SK-N-SH (cell line): ENCODE measurements around the gene HYCC1. TPM values are rescaled to one million over a fixed set of nuclear protein-coding genes. Genes with fewer than 3 reads are reported as not detected.

ENCODE experiments used
- CTCF ChIA-PET: fragments of 300-600, 350-600 bp; formaldehyde crosslinking; extraction: SDS; loops from one replicate; lab custom pipeline; 2021; lab: Yijun Ruan, JAX
- POLR2A ChIA-PET: fragments of 350-600 bp; sonication (Branson Sonifier 250); formaldehyde crosslinking; extraction: SDS; loops from one replicate; lab custom pipeline; 2020; ENCODE audit warnings: antibody characterized with exemption, inconsistent platforms; lab: Yijun Ruan, JAX
- DNase-seq: peaks from one replicate; pipeline ENCODE4 v3.0.0; 2012
- H2AFZ ChIP-seq: fragments of 200-600 bp; sonication (generic); 2 replicates; pipeline ENCODE4 v1.8.1; 2016; ENCODE audit warnings: antibody characterized with exemption, mild to moderate bottlenecking, low read depth
- H3F3A ChIP-seq: fragments of 200-600 bp; sonication (generic); replicated peaks from 2 replicates; pipeline ENCODE3; 2016; ENCODE audit warnings: antibody characterized with exemption, mild to moderate bottlenecking; ENCODE audit not compliant: insufficient read depth
- H3K27ac ChIP-seq, 2 experiments: fragments of 200-500 bp in 1 of 2; fragments of 200-600 bp in 1 of 2; sonication (Bioruptor generic) in 1 of 2; sonication (generic), shearing (Covaris generic) in 1 of 2; 2 replicates each; pipeline versions ENCODE4 v1.5.1 to v1.6.1; 2014 to 2016; ENCODE audit warnings: low read depth in 2 of 2, inconsistent platforms in 1 of 2, low read length in 1 of 2, mild to moderate bottlenecking in 1 of 2, mixed read lengths in 1 of 2
- H3K27me3 ChIP-seq: fragments of 200-600 bp; sonication (generic), shearing (Covaris generic); 2 replicates; pipeline ENCODE4 v1.6.1; 2016; ENCODE audit warnings: mixed run types; ENCODE audit not compliant: insufficient read depth
- H3K36me3 ChIP-seq, 2 experiments: fragments of 200-500 bp in 1 of 2; fragments of 200-600 bp in 1 of 2; sonication (Bioruptor generic) in 1 of 2; sonication (generic) in 1 of 2; replicated peaks in 1 of 2; 2 replicates each; pipeline versions ENCODE3 to v1.5.1; 2014 to 2016; ENCODE audit warnings: low read length in 1 of 2, mild to moderate bottlenecking in 1 of 2; ENCODE audit not compliant: insufficient read depth in 2 of 2, control insufficient read depth in 1 of 2
- H3K4me1 ChIP-seq, 2 experiments: fragments of 200-500 bp in 1 of 2; fragments of 200-600 bp in 1 of 2; sonication (Bioruptor generic) in 1 of 2; sonication (generic), shearing (Covaris generic) in 1 of 2; 2 replicates each; pipeline versions ENCODE4 v1.5.1 to v1.6.1; 2014 to 2016; ENCODE audit warnings: low read depth in 1 of 2, low read length in 1 of 2, mixed run types in 1 of 2; ENCODE audit not compliant: insufficient read depth in 2 of 2, control insufficient read depth in 1 of 2
- H3K4me2 ChIP-seq: fragments of 200-600 bp; sonication (generic), shearing (Covaris generic); 2 replicates; pipeline ENCODE4 v1.6.1; 2017; ENCODE audit warnings: mixed run types
- H3K4me3 ChIP-seq, 2 experiments: fragments of 200-500 bp in 1 of 2; fragments of 200-600 bp in 1 of 2; sonication (Bioruptor generic) in 1 of 2; sonication (generic), shearing (Covaris generic) in 1 of 2; 2 replicates each; pipeline versions ENCODE4 v1.5.1 to v1.8.1; 2014 to 2016; ENCODE audit warnings: low read depth in 2 of 2, inconsistent platforms in 1 of 2, low read length in 1 of 2, mild to moderate bottlenecking in 1 of 2, mixed read lengths in 1 of 2, moderate library complexity in 1 of 2
- H3K79me2 ChIP-seq: fragments of 200-600 bp; sonication (generic); 2 replicates; pipeline ENCODE4 v1.8.1; 2017; ENCODE audit warnings: mild to moderate bottlenecking; ENCODE audit not compliant: insufficient read depth
- H3K9ac ChIP-seq: fragments of 200-600 bp; sonication (generic); 2 replicates; pipeline ENCODE4 v1.6.1; 2017; ENCODE audit warnings: mixed run types
- H3K9me2 ChIP-seq: fragments of 200-600 bp; sonication (generic); 2 replicates; pipeline ENCODE4 v1.6.1; 2017; ENCODE audit warnings: mixed run types
- H3K9me3 ChIP-seq: fragments of 200-600 bp; sonication (generic); 2 replicates; pipeline ENCODE4 v1.6.1; 2017; ENCODE audit warnings: mixed run types, mild to moderate bottlenecking, moderate library complexity
- H4K20me1 ChIP-seq: fragments of 200-600 bp; sonication (generic); 2 replicates; pipeline ENCODE4 v1.6.1; 2017; ENCODE audit warnings: mild to moderate bottlenecking, mixed run types; ENCODE audit not compliant: insufficient read depth
- ELF1 ChIP-seq: IDR thresholded peaks from 2 replicates; pipeline ENCODE4 v1.4.0; 2012
- EP300 ChIP-seq, 2 experiments: IDR thresholded peaks; 2 replicates each; pipeline versions ENCODE4 v1.4.0 to v1.6.1; 2012; ENCODE audit warnings: borderline replicate concordance in 1 of 2, low read depth in 1 of 2, low read length in 1 of 2
- EZH2phosphoT487 ChIP-seq: fragments of 200-600 bp; sonication (generic); IDR thresholded peaks from 2 replicates; pipeline ENCODE4 v1.6.1; 2017; ENCODE audit warnings: low read depth, mixed run types, mild to moderate bottlenecking, antibody characterized with exemption, moderate library complexity, borderline replicate concordance
- GATA2 ChIP-seq: sonication (generic); formaldehyde crosslinking; IDR thresholded peaks from 2 replicates; pipeline ENCODE4 v1.5.0; 2020; ENCODE audit warnings: mild to moderate bottlenecking, missing genetic modification reagents
- MAX ChIP-seq: IDR thresholded peaks from 2 replicates; pipeline ENCODE4 v1.4.0; 2012; ENCODE audit warnings: low read depth
- MEF2A ChIP-seq: IDR thresholded peaks from 2 replicates; pipeline ENCODE4 v1.4.0; 2012; ENCODE audit warnings: low read depth, borderline replicate concordance
- MXI1 ChIP-seq: IDR thresholded peaks from 2 replicates; pipeline ENCODE4 v1.6.1; 2012; ENCODE audit warnings: mild to moderate bottlenecking, low read depth, low read length, improper control_type of control experiment
- RAD21 ChIP-seq: IDR thresholded peaks from 2 replicates; pipeline ENCODE4 v1.6.1; 2012; ENCODE audit warnings: mild to moderate bottlenecking, low read length
- RFX5 ChIP-seq: IDR thresholded peaks from 2 replicates; pipeline ENCODE4 v1.6.1; 2012; ENCODE audit warnings: mild to moderate bottlenecking, improper control_type of control experiment, low read length
- RXRA ChIP-seq: IDR thresholded peaks from 2 replicates; pipeline ENCODE4 v1.4.0; 2012; ENCODE audit warnings: low read depth, mild to moderate bottlenecking, borderline replicate concordance
- SIN3A ChIP-seq: IDR thresholded peaks from 2 replicates; pipeline ENCODE4 v1.6.1; 2012; ENCODE audit warnings: low read depth, mild to moderate bottlenecking, low read length, moderate library complexity, borderline replicate concordance
- TEAD4 ChIP-seq: IDR thresholded peaks from 2 replicates; pipeline ENCODE4 v1.4.0; 2012; ENCODE audit warnings: mild to moderate bottlenecking, borderline replicate concordance; ENCODE audit not compliant: insufficient read depth
- USF1 ChIP-seq: IDR thresholded peaks from 2 replicates; pipeline ENCODE4 v1.4.0; 2012; ENCODE audit warnings: low read depth, borderline replicate concordance
- ZBTB33 ChIP-seq: IDR thresholded peaks from 2 replicates; pipeline ENCODE4 v1.4.0; 2012; ENCODE audit warnings: low read depth, borderline replicate concordance
- WGBS: methylation state at CpG from one replicate; pipeline ENCODE4 v1.1.6; 2017; ENCODE audit warnings: low lambda C conversion rate; 5-methylcytosine and 5-hydroxymethylcytosine counted together
- polyA plus RNA-seq, 3 experiments: library from polyadenylated mRNA; depleted of rRNA; stranded (reverse); fragments of >200 nt; gene quantifications; 2 replicates each; pipeline ENCODE4 v1.2.3, GENCODE V29; 2012
- TF ChIP-seq, protein P1 (sequence below): IDR thresholded peaks from 2 replicates; pipeline ENCODE4 v1.6.1; 2012; ENCODE audit warnings: mild to moderate bottlenecking, low read depth, low read length, moderate library complexity

The HYCC1 gene
- polyA plus RNA-seq, 1 of the 3 experiments (the other 2 are of a cell fraction) = 5.3 TPM

DNA sequence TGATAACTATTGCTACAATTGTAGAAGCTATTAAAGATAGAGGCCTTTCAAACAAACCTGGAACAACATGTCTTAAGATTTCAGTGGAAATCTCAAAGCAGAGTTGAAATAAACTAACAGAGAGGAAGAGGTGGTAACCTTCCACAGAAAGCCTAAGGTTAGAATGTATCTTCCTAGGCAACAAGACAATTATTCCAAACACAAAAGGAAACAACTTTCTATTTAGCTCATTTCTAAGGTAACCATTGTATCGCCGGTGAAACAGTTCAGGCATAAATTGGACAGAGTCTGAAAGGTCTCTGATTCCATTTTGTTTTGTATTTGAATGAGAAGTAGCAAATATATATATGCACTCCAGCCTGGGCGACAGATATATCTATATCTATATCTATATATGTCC, 30.7 kb upstream of the HYCC1 start:
- H3K9ac ChIP-seq = no peak overlapping the region
- no peak overlapping the region for H2AFZ ChIP-seq
- no peak overlapping the region for H3K27ac ChIP-seq
- no peaks in the 10 kb centered on the region for H3F3A ChIP-seq
- no peaks in the 10 kb centered on the region for H4K20me1 ChIP-seq
- H3K27me3 ChIP-seq = no peaks in the 10 kb centered on the region
- no peak overlapping the region for H3K4me2 ChIP-seq
- H3K9me3 ChIP-seq = no peaks in the 10 kb centered on the region
- H3K4me1 ChIP-seq = no peaks in the 10 kb centered on the region
- H3K4me3 ChIP-seq = no peak overlapping the region
- no peaks in the 10 kb centered on the region for H3K79me2 ChIP-seq
- no peak for TF ChIP-seq MAX
- TF ChIP-seq, protein P1, sequence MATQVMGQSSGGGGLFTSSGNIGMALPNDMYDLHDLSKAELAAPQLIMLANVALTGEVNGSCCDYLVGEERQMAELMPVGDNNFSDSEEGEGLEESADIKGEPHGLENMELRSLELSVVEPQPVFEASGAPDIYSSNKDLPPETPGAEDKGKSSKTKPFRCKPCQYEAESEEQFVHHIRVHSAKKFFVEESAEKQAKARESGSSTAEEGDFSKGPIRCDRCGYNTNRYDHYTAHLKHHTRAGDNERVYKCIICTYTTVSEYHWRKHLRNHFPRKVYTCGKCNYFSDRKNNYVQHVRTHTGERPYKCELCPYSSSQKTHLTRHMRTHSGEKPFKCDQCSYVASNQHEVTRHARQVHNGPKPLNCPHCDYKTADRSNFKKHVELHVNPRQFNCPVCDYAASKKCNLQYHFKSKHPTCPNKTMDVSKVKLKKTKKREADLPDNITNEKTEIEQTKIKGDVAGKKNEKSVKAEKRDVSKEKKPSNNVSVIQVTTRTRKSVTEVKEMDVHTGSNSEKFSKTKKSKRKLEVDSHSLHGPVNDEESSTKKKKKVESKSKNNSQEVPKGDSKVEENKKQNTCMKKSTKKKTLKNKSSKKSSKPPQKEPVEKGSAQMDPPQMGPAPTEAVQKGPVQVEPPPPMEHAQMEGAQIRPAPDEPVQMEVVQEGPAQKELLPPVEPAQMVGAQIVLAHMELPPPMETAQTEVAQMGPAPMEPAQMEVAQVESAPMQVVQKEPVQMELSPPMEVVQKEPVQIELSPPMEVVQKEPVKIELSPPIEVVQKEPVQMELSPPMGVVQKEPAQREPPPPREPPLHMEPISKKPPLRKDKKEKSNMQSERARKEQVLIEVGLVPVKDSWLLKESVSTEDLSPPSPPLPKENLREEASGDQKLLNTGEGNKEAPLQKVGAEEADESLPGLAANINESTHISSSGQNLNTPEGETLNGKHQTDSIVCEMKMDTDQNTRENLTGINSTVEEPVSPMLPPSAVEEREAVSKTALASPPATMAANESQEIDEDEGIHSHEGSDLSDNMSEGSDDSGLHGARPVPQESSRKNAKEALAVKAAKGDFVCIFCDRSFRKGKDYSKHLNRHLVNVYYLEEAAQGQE = no peak
- TF ChIP-seq SIN3A = no peak
- no peak for TF ChIP-seq MEF2A
- no peak for TF ChIP-seq RAD21
- TF ChIP-seq EZH2phosphoT487 = no peak
- no peak for TF ChIP-seq RXRA
- TF ChIP-seq ZBTB33 = no peak
- no peak for TF ChIP-seq GATA2
- no peak for TF ChIP-seq TEAD4
- TF ChIP-seq EP300 (IDR thresholded peaks at IDR 0.05; ENCODE audit: borderline replicate concordance in 1 of 2, low read depth in 1 of 2, low read length in 1 of 2) = no peak
- TF ChIP-seq RFX5 = no peak
- TF ChIP-seq USF1 = no peak
- no peak for TF ChIP-seq MXI1
- no peak for TF ChIP-seq ELF1
- no peak for DNase-seq
- WGBS = 19% methylated on average over 3 of the region's 3 CpGs
- H3K9me2 ChIP-seq = no peaks in the 10 kb centered on the region
- ChIA-PET CTCF (interaction anchor here (1.9 to 2.6 kb wide), 4 partner anchors 11 to 484 kb away, joined by 8 to 29 read pairs (median 10); no protein-coding TSS in a partner anchor), POLR2A (no interaction called here)
- H3K36me3 ChIP-seq = no peaks in the 10 kb centered on the region
